ENCODE results near the gene CFB. TPM values are rescaled to one million over a fixed set of nuclear protein-coding genes. Genes with fewer than 3 reads are reported as not detected.

Gene CFB
- total and polyA plus RNA-seq, 2 of the 13 experiments (the other 11 are each of a cell fraction or from before 2014, with no cell fraction given): 171 to 513 TPM

DNA sequence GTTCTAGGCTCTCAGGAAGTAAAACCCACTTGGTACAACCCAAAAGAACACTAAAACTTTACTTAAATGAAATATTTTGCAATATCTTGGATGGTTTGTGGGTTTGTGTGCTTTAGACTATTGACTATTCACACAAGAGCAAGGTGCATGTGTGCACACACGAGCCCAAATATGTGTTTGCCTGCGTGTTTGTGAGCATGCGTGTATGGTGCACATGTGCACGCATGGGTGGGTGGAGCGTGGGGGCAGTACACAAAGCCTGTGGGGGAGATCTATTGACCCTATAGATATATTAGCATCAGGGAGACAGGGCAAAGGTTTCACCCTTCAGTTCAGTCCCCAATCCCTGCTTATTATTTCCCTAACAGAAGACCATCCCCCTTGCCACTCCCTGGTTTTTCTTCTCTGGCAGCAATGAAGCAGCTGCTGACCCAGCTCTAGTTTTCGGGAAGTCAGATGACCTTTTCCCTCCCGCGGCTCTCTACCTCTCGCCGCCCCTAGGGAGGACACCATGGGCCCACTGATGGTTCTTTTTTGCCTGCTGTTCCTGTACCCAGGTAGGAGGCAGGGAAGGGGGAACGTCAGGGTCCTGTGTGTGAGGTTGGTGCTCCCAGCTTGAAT, 18.5 kb upstream of the CFB start, which contains the start of gene C2 (continued):
- TF ChIP-seq, protein P1, sequence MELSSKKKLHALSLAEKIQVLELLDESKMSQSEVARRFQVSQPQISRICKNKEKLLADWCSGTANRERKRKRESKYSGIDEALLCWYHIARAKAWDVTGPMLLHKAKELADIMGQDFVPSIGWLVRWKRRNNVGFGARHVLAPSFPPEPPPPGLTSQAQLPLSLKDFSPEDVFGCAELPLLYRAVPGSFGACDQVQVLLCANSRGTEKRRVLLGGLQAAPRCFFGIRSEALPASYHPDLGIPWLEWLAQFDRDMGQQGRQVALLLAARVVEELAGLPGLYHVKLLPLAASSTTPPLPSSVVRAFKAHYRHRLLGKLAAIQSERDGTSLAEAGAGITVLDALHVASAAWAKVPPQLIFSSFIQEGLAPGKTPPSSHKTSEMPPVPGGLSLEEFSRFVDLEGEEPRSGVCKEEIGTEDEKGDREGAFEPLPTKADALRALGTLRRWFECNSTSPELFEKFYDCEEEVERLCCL (CRISPR knock-in tag; IDR thresholded peaks at IDR 0.05; ENCODE audit: borderline replicate concordance): no peak; the same call in 1 of the 2 replicates
- TF ChIP-seq CENPT (CRISPR knock-in tag; IDR thresholded peaks at IDR 0.05; ENCODE audit: low read depth) (no peak), SNRNP70 (IDR thresholded peaks at IDR 0.05; ENCODE audit: low read depth, low read length) (no peak), GABPA (IDR thresholded peaks at IDR 0.05; ENCODE audit: low read depth, low read length) (no peak), GABPA (CRISPR knock-in tag; IDR thresholded peaks at IDR 0.05; ENCODE audit: low read depth) (0 out of 2 replicates have a peak, but pooled peaks have one; percentile 30), ZNF619 (CRISPR knock-in tag; IDR thresholded peaks at IDR 0.05) (no peak), EP300 (IDR thresholded peaks at IDR 0.05; ENCODE audit: low read depth in 2 of 2, low read length in 2 of 2) (peak; percentile 91 to 95), EP300 (CRISPR knock-in tag; IDR thresholded peaks at IDR 0.05; ENCODE audit: borderline replicate concordance) (peak; percentile 90), PRMT3 (CRISPR knock-in tag; IDR thresholded peaks at IDR 0.05; ENCODE audit: borderline replicate concordance, low read depth) (no peak), REXO4 (CRISPR knock-in tag; IDR thresholded peaks at IDR 0.05; ENCODE audit: borderline replicate concordance) (no peak), PCBP2 (optimal IDR thresholded peaks at IDR 0.05; ENCODE audit: low read depth, low read length, poor library complexity, severe bottlenecking) (no peak), CREB1 (IDR thresholded peaks at IDR 0.05) (peak; percentile 29; the same call in 1 of the 2 replicates), CREB1 (CRISPR knock-in tag; IDR thresholded peaks at IDR 0.05) (peak; percentile 75), NCOA2 (CRISPR knock-in tag; IDR thresholded peaks at IDR 0.05) (peak; percentile 93), ZNF550 (CRISPR knock-in tag; IDR thresholded peaks at IDR 0.05; ENCODE audit: borderline replicate concordance) (no peak), STAG1 (CRISPR knock-in tag; IDR thresholded peaks at IDR 0.05) (no peak), ZNF546 (CRISPR knock-in tag; conservative IDR thresholded peaks at IDR 0.05) (peak; percentile 27; the same call in 1 of the 2 replicates), SRY (CRISPR knock-in tag; IDR thresholded peaks at IDR 0.05) (peak; percentile 27; the same call in 1 of the 2 replicates), FOSL2 (CRISPR knock-in tag; IDR thresholded peaks at IDR 0.05) (peak; percentile 82), ZNF180 (CRISPR knock-in tag; IDR thresholded peaks at IDR 0.05; ENCODE audit: borderline replicate concordance, low read depth) (no peak), GABPB1 (CRISPR knock-in tag; IDR thresholded peaks at IDR 0.05) (peak; percentile 51; the same call in 1 of the 2 replicates)
- TF ChIP-seq, protein P2, sequence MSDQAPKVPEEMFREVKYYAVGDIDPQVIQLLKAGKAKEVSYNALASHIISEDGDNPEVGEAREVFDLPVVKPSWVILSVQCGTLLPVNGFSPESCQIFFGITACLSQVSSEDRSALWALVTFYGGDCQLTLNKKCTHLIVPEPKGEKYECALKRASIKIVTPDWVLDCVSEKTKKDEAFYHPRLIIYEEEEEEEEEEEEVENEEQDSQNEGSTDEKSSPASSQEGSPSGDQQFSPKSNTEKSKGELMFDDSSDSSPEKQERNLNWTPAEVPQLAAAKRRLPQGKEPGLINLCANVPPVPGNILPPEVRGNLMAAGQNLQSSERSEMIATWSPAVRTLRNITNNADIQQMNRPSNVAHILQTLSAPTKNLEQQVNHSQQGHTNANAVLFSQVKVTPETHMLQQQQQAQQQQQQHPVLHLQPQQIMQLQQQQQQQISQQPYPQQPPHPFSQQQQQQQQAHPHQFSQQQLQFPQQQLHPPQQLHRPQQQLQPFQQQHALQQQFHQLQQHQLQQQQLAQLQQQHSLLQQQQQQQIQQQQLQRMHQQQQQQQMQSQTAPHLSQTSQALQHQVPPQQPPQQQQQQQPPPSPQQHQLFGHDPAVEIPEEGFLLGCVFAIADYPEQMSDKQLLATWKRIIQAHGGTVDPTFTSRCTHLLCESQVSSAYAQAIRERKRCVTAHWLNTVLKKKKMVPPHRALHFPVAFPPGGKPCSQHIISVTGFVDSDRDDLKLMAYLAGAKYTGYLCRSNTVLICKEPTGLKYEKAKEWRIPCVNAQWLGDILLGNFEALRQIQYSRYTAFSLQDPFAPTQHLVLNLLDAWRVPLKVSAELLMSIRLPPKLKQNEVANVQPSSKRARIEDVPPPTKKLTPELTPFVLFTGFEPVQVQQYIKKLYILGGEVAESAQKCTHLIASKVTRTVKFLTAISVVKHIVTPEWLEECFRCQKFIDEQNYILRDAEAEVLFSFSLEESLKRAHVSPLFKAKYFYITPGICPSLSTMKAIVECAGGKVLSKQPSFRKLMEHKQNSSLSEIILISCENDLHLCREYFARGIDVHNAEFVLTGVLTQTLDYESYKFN (CRISPR knock-in tag; conservative IDR thresholded peaks at IDR 0.05): peak; percentile 98
- TF ChIP-seq, protein P3, sequence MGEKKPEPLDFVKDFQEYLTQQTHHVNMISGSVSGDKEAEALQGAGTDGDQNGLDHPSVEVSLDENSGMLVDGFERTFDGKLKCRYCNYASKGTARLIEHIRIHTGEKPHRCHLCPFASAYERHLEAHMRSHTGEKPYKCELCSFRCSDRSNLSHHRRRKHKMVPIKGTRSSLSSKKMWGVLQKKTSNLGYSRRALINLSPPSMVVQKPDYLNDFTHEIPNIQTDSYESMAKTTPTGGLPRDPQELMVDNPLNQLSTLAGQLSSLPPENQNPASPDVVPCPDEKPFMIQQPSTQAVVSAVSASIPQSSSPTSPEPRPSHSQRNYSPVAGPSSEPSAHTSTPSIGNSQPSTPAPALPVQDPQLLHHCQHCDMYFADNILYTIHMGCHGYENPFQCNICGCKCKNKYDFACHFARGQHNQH (CRISPR knock-in tag; IDR thresholded peaks at IDR 0.05): peak; percentile 96
